HG03196 (cell line): ENCODE results near the gene CGREF1.
A peak's percentile ranks its signal among the peaks of the same experiment; 100 is the strongest.

ENCODE experiments used
- ATAC-seq: cut with Tn5 transposase; IDR thresholded peaks from one replicate; pipeline ENCODE4 v1.9.1; 2021; ENCODE audit not compliant: unreplicated experiment

The CGREF1 gene

DNA sequence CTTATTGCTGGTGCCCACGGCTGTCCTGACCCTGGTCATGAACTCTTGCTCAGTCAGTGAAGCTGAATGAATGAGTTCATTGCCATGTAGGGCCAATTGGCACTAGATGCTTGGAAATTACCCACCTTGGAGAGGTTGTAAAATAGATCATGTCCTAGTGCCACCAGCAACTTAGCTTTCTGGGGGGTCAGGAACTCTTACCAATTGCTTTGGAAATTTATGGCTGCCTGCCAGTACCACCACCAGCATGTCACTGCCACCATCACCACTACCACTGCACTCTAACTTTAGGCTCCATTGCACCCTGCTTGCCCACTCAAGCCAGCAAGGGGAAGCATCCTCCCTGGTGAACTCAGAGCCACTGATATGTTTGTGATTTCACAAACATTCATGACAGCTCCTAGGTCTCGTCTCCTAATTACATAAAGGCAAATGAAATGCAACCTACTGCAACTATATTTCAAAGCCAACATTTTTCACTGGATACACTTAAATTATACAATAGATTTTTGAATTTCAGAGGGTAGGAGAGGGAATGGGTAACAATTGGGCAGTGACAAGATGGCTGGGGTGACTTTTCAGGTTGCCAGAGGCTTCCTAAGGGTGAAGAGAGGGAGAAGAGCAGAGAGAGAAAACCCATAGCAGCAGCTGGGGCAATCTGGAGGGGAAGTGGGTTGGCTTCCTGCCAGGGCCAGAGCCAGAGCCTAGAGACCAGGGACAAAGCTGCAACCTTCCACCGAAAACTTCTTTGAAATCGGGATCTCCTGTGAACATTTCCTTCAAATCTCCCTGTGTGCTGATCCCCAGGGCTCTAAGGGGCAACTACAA lies 44.0 kb downstream of the CGREF1 start:
- ATAC-seq = no peak

GRCh38 chr2:27073782-27074181 lies 45.1 kb downstream of the CGREF1 start:
- ATAC-seq = no peak

GRCh38 chr2:27072920-27073319 lies 46.0 kb downstream of the CGREF1 start:
- ATAC-seq = no peak

DNA sequence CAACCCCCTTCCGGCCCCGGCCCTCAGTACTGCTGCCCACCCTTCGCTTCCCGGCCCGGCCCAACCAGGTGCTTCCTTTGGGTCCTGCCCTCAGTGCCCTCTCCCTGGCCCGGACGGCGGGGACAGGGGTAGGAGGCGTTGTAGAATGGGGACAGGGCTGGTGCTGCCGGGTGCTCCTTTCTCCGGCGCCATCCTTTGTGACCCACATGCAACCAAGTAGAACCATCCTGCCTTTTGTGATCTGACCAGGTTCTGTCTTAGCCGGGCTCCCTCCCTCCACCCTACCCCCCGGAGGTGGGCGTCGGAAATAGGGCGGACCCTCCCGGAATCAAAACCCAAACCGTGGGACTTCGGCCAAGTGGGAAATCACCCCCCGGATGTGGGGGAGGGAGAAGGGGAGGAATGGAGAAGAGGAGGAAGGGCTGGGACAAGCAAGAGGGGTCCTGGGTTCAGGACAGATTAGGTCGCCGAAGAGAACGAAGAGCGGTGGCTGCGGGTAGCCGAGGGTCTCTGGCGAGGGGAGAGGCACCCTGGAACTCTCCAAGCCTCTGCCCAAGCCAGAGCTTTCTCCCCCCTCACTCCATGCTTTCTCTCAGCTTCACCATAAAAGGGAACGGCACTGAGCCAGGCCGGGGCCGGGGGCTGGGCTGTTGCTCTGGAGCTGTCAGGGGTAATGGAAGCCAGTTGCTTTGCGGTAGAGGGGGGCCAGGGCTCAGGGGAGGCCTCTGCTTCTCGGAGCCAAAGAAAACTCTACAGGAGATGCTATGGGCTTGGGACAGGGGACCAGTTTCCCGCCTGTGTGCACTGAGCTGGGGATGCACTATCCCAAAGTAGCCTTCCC lies 46.7 kb downstream of the CGREF1 start:
- peak; percentile 5 for ATAC-seq

GRCh38 chr2:27071277-27071989 lies 47.5 kb downstream of the CGREF1 start, which contains the start of gene OST4:
Gene OST4 (minus strand): TSS chr2:27071654.
- ATAC-seq = peak; percentile 85

- ATAC-seq = peak; percentile 4
Observed at GRCh38 chr2:27070653-27071276, 48.2 kb downstream of the CGREF1 start.

DNA sequence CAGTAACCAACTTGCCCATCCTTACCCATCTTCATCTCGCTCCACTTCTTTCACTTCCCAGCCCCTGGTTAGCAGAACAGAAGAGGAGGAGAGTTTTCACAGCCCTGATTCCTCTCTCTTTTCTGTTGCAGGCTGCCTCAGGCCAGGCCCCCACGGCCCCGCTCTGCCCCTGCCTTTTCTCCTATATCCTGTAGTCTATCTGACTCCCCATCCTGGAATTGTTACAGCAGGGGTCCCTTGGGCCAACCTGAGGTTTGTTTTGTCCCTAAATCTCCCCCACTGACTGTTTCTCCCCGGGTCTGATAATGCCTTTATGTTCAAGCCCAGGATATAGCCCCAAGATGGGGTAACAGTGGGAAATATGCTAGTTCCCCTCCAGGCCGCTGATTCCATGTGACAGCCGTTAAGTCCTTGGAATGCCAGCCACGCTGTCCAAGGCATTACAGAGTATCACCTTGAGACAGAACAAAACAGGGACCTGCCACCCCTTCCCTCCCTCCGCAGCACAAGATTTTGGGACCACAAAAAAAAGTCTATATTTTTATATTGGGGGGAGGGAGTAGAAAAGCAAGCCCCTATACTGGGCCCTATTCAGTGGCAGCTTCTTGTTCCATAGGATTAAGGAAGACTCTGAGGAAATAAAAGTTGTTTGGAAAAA lies 48.8 kb downstream of the CGREF1 start:
- ATAC-seq = no peak

GRCh38 chr2:27069436-27069835 lies 49.5 kb downstream of the CGREF1 start:
- no peak for ATAC-seq

DNA sequence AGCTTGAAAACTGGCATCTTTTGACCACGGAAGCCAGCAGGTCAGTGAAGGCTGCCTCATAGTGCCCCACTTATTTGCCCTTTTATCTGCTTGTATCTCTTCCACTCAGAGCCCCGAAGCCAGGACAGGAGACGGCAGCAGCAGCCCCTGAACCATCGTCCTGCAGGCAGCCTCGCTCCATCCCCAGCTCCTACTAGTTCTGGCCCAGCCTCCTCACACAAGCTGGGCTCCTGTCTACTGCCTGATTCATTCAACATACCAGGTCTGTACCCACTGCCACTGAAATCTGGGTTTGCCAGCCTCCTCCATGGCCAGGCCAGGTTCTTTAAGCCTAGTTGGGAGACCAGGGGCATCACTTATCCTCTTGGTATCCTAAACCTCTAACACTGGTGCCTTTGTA lies 51.5 kb downstream of the CGREF1 start:
- no peak for ATAC-seq

GRCh38 chr2:27065128-27065527 lies 53.8 kb downstream of the CGREF1 start:
- ATAC-seq = no peak

DNA sequence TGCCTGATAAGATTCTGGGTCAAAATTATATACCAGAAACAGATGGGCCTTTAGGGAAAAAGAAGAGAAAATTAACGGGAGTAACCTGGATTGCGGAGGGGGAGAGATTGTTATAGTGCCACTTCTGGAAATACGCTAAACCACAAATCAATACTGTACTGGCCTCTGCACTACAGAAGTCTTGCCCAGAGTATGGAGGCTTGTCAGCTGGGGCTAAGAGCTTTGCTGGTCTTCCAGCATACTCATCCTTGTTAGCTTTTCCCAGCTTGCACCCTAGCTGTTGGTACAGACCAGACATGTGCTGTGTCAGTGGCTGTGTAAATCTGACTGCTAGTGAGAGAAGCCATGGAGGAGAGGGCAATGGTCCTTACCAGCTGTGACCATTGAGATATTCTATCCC lies 58.6 kb downstream of the CGREF1 start:
- ATAC-seq = no peak

DNA sequence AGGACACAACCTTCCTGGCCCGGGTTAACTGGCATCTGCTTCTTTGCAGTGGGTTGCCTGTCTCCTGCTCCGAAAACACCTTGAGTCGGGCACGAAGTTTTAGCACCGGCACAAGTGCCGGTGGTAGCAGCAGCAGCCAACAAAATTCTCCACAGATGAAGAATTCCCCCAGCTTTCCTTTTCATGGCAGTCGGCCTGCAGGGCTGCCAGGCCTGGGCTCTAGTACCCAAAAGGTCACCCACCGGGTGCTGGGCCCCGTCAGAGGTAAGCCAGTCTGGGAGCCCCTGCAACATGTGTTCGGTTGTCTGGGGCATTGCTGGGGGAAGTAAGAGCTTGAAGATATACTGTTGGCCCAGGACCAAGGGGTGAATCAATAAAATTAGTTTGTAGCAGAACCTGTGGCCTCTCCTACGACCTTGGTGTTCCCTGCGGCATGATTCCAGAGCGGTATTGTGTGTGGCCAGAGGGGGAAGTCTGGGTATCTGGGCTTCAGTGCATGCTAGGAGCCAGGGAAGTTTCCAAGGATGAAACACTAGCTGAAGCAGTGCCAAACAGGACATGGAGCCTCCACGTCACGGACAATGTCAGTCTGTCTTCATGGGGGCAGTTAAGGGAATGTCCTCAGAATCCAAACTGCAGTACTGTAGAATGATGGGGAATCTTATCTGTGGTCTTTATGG lies 59.6 kb downstream of the CGREF1 start:
- ATAC-seq = no peak

- no peak for ATAC-seq
Observed at GRCh38 chr2:27058210-27058609, 60.7 kb downstream of the CGREF1 start.

- no peak for ATAC-seq
Observed at GRCh38 chr2:27057184-27057583, 61.7 kb downstream of the CGREF1 start.

- no peak for ATAC-seq
Observed at GRCh38 chr2:27054721-27055120, 64.2 kb downstream of the CGREF1 start.

GRCh38 chr2:27053776-27054175 lies 65.2 kb downstream of the CGREF1 start:
- no peak for ATAC-seq

- no peak for ATAC-seq
Observed at GRCh38 chr2:27053321-27053720, 65.6 kb downstream of the CGREF1 start.

DNA sequence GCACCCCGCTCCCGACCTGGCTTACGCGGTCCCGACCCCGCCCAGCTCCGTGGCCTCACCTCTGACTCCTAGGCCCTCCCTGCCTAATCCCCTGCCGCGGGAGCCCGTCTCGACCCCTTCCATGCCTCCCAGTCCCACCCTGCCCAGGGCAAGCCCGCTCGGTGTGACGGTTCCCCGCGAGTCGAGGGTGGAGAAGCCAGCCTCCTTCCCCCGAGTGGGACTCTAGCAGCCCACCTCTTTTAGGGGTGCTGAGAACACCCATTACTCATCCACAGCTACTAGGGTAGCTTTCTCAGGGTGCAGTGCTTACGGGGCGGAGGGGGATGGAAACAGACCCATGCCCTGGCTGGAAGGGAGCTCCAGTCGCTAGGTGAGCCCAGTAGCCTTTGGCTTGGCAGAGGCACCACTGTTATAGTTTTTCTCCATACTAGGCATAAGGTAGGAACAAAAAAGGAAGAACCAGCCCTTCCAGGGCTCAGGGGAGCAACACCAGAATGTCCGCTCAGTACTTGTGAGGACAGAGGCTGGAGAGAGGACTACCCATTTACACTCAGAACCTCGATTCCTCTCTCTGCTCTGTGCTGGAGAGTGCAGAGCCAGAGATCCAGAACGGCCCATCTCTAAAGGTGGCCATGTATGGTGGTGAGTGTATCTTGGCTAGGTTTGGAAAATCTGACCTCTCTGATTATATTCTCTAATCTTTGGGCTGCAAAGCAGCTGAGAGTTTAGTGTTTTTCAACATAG lies 66.9 kb downstream of the CGREF1 start:
- peak; percentile 0 for ATAC-seq
